Forelimb muscle (tissue), 1 donor: Measurements from ENCODE around the gene CGAS. TPM values are rescaled to one million over a fixed set of nuclear protein-coding genes. Genes with fewer than 3 reads are reported as not detected.
"Not testable (repeated sequence)": the region's sequence is repeated elsewhere in the genome, so short reads cannot be mapped to it uniquely, and the experiment has no call there.

ENCODE experiments used
- DNase-seq: peaks from one replicate; pipeline ENCODE4 v3.0.0-alpha.2; 2013; ENCODE audit warnings: low read depth
- polyA plus RNA-seq: library from polyadenylated mRNA; unstranded; fragments of 120-200 nt; gene quantifications from one replicate; pipeline ENCODE4 v1.2.1, GENCODE V29; 2013; ENCODE audit not compliant: insufficient read length

The CGAS gene
- polyA plus RNA-seq = 3.9 TPM

DNA sequence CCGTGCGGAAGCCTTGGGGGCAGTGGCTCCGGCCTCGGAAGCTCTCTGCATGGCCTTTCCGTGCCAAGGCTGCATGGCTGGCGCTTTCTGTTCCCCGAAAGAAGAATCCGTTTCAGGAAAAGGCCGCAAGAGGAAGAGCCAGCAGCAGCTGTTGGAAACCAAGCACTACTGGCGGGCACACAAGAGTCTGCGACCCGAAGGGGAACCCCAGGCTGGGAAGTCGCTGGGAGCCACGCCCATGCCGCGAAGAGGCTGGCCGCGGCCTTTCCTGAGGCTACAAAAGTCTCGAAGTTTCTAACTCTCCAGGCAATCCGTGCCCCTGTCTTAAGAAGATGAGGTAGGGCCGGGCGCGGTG lies at the start of gene CGAS:
TSS of gene CGAS (minus strand) at position 191 of the 355 bp plus-strand sequence. CDS start at position 75, 116 bp downstream.
- DNase-seq = peak; percentile 44

- no peak for DNase-seq
These were observed 45.8 kb upstream of the CGAS start for GRCh38 chr6:73497915-73498314.

- no peak for DNase-seq
These were observed 39.3 kb upstream of the CGAS start for GRCh38 chr6:73491377-73491776.

GRCh38 chr6:73487473-73487872 lies 35.4 kb upstream of the CGAS start:
- no peak for DNase-seq

GRCh38 chr6:73484438-73484837 lies 32.3 kb upstream of the CGAS start:
- DNase-seq = no peak

- DNase-seq = no peak
These were observed 29.9 kb upstream of the CGAS start for GRCh38 chr6:73481969-73482368.

DNA sequence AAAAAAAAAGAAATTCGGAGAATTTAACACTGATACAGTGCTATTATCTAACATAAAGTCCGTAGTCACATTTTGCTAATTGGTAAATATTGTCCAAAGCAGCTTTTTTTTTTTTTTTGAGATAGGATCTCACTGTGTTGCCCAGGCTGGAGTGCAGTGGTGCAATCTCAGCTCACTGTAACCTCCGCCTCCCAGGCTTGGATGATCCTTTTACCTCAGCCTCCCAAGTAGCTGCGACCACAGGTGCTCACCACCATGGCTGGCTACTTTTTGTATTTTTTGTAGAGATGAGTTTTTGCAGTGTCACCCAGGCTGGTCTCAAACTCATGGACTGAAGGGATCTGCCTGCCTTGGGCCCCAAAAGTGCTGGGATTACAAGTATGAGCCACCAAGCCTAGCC lies 25.3 kb upstream of the CGAS start:
- DNase-seq = no peak

DNA sequence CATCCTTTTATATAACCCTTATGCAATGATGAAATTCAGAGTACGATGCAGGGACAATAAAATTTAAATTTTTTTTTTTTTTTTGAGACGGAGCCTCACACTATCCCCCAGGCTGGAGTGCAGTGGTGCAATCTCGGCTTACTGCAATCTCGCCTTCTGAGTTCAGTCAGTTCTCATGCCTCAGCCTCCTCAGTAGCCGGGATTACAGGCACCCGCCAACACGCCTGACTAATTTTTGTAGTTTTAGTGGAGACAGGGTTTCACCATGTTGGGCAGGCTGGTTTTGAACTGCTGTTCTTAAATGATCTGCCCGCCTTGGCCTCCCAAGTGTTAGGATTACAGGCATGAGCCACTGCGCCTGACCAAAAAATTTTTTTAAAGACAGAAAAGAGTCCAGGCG lies 24.6 kb upstream of the CGAS start:
- no peak for DNase-seq

DNA sequence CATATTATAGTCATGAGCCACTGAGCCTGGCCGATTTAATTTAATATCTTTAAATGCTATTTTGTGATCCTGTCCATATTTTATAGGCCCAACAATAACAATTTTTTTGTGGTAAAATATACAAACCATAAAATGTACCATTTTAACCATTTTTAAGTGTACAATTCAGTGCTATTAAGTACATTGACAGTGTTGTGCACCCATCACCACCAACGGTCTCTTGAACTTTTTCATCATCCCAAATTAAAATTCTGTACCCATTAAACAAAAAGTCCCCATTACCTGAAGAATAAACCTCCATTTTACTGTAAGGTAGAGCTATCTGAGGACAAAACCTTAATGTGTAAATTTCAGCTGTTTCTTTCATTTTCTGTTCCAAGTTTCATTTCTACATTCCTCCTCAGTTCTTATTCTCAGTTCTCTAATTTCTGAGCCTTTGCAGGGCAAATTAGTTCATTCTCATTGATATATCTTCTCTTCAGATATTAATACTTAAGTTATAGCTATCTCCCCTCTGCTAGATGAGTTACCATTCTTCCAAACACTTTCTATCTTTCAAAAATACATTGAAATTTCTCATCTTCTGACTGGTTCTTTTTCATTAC lies 19.7 kb upstream of the CGAS start:
- no peak for DNase-seq

DNA sequence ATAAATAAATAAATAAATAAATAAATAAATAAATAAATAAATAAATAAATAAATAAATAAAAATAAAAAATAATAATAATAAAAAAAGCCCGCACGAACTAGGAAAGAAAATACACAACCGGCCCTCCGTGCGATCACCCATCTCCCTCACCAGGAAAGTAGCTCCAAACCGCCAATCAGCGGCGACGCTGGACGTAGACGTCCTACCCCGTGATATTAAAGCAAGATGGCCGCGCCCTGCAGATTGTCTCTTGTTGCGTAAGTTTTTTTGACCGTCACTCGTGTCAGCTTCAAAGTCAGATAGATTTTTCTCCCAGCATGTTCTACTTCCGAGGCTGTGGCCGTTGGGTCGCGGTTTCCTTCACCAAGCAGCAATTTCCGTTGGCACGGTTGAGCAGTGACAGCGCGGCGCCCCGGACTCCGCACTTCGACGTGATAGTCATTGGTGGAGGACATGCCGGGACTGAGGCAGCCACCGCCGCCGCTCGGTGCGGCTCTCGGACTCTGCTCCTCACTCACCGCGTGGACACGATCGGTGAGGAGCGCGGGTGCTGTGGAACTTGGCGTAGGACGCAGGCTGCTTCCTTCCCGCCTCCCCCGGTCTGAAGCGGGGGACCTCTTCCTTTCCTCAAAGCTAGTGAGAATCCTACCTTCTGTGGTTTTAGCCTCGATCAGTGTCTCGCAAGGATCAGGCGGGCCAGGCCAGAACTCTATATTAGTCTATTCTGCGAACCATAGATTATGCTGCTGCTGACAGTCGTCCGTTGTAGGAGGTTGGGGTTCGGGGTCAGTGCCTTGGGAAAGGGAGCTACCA lies 9.6 kb upstream of the CGAS start, which contains the start of gene MTO1:
TSS of gene MTO1 (plus strand) at position 201 of the 814 bp plus-strand sequence. CDS start at position 319, 118 bp downstream.
- DNase-seq = peak; percentile 82

DNA sequence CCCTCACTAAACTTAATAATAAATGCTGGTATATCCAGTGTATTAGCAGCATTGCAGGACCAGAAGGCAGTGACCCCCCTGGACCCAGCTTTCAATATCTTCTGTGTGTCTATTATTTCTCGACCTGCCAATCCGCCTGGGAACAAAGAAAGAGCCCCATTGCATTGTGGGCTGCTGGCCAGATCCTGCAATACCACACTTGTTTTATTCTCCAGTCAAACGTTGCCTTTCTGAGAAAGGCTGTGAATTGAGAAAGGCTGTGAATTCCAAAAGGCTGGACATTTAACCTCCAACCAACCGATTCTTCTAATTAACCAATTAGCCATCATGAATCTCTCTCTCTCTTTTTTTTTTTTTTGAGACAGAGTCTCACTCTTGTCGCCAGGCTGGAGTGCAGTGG lies 8.0 kb upstream of the CGAS start:
- no peak for DNase-seq

GRCh38 chr6:73459474-73459873 lies 7.4 kb upstream of the CGAS start:
- not testable (repeated sequence) for DNase-seq

DNA sequence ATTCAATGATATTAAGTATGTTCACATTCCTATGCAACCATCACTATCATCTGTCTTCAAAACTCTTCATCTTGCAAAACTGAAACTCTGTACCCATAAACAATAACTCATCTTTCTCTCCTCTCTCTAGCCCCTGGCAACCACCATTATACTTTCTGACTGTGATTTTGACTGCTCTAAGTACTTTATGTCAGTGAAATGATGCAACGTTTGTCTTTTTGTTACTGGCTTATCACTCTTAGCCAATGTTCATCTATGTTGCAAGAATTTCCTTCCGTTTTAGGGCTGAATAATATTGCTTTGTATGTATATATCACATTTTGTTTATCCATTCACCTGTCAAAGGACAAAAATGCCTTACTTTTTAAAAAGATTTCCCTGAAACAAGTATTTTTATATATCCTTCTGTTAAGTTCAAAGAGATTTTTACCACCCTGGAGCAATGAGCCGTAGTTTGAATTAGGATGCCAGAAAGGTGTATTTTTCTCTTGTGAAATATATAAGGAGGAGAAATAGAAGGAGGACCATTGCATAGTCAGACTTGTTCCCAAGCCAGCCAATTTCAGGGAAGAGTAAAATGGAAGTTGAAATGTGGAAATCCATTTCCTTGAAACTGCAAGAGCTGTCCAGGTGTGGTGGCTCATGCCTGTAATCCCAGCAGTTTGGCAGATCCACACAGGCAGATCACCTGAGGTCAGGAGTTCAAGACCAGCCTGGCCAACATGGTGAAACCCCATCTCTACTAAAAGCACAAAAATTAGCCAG lies 4.0 kb upstream of the CGAS start:
- no peak for DNase-seq

DNA sequence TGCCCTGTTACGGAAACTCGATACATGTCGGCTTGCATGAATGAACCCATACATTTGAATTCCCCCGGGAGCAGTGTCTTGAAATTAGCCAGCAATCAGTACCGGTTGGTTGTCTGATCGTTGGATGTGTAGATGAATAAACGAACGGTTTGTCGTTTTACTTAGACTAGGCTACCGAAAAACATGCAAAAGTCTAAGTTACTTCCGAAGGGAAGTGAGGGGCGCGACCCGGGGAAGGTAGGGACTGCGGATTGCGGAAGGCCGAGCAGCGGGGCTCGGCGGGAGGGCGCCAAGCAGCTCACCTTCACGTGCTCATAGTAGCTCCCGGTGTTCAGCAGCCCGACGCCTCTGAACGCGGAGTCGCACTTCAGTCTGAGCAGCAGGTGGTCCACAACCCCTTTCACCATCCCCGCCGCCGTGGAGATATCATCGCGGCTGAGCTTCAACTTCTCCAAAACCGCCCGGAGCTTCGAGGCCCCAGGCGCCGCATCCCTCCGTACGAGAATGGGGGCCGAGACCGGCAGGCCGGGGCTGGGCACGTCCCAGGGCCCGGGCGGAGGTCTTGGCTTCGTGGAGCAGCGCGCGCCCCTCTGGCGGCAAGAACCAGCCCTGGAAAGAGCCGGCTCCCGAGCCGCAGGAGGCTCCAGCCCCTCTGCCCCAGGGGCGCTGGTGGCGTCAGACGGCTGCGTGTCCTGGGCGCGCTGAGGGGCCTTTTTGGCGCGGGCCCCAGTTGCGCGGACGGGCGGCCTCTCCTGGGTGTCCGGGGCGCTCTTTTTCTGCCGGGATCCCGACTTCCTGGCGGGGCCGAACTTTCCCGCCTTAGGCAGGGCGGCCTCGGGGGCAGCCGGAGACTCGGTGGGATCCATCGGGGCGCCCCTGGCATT lies 632 bp downstream of the CGAS start:
- DNase-seq = no peak

DNA sequence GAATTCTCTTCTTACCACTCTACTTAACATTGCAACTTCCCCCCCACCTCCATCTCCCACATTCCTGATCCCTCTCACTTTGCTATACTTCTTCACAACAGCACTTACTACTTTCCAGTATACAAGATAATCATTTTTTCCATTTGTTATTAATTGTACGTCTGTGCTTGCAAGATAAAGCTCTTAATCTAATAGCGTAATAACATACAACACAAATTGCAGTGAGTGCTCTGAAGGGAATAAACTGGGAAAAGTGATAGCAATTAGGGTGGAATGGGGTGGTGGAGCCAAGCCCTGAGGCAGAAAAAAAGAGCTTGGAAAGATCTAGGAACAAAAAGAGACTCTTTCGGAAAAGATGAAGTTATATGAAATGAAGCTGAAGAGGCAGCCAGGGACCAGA lies 8.5 kb downstream of the CGAS start:
- DNase-seq = no peak

DNA sequence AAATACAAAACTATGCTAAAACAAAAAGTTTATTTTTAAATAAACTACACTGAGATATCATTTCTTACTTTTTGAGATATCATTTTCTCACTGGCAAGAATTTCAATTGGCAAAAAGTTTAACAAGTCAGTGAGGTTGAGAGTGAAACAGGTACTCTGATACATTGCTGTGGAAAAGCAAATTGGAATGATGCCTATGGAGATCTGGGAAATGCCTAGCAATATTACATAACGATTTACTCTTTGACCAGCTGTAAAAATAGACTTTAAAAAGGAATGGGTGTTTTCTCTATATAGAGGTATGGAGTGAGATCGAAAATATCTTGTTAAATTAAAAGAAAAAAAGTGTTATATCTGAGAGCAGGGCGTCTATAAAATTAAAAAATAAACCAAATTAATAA lies 16.9 kb downstream of the CGAS start:
- DNase-seq = no peak

DNA sequence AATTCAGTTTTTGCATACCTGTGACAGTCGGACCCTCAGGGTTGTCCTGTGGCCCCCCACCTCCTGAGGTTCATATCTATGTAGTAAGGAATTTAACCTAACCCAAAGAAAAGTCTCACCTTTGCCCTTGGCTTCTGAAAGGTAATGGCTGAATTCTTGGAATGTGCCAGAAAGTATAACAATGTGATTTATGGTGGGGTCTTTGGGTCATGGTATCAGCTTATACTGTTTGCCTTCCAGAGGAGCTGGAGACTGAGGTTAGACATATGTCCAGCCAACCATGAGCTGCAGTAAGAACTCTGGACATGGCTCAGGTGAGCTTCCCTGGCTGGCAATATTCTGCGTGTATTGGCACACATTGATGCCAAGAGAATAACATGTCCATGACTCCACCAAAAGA lies 30.6 kb downstream of the CGAS start:
- no peak for DNase-seq

- no peak for DNase-seq
These were observed 33.9 kb downstream of the CGAS start for GRCh38 chr6:73418081-73418741.

DNA sequence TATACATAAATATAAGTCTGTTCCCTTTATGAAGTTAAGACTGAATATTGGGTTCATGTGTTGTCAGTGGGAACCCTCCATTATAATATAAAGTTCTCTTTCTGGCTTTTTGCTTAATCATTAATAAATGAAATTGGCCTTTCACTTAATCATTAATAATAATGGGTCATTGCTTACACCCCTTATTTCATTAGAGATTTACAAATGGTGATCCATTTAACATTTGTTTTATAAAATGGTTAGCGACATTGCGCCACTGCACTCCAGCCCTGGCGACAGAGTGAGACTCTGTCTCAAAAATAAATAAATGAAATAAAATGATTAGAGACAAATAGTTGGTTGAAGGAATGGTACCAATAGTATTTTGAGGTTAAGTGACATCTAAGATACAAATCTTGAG lies 39.0 kb downstream of the CGAS start:
- DNase-seq = no peak

DNA sequence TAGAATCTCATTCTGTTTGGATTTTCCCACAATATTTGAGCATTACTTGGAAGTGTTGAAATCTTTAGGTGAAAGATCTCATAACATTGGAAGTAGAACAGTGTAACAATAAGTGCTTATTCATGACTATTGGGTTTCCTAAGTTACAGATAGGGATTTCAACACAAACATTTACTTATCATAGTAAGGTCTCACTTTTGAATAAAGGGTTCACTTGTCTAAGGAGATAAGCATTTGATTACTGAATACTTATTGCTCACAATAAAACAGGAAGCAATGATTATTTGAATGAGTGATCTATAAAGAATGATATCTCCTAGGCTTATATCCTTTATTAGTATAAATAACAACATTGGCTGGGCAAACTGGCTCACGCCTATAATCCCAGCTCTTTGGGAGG lies 42.7 kb downstream of the CGAS start:
- no peak for DNase-seq

- DNase-seq = no peak
These were observed 51.4 kb downstream of the CGAS start for GRCh38 chr6:73400656-73401055.
